DND-41 (cell line): Measurements from ENCODE around the gene SVBP.
"Not testable (repeated sequence)": the region's sequence is repeated elsewhere in the genome, so short reads cannot be mapped to it uniquely, and the experiment has no call there.

Experiments
- ATAC-seq: fragments of 200-7000 bp; cut with Tn5 transposase; 3 replicates; pipeline ENCODE4 v1.9.1; 2021; ENCODE audit warnings: low read depth; ENCODE audit not compliant: insufficient read depth
- DNase-seq: peaks from one replicate; pipeline ENCODE4 v3.0.0-alpha.2; 2020
- H2AFZ ChIP-seq: 2 replicates; pipeline ENCODE4 v1.6.0; 2012; ENCODE audit warnings: low read depth, low read length
- H3K27ac ChIP-seq: 2 replicates; pipeline ENCODE4 v1.5.1; 2012; ENCODE audit warnings: low read length, inconsistent platforms
- H3K27me3 ChIP-seq: fragments of 200-600 bp; sonication (generic); 2 replicates; pipeline ENCODE4 v1.6.0; 2012; ENCODE audit warnings: low read length, mild to moderate bottlenecking, inconsistent platforms; ENCODE audit not compliant: insufficient read depth, poor library complexity
- H3K36me3 ChIP-seq: 2 replicates; pipeline ENCODE4 v1.5.1; 2012; ENCODE audit warnings: low read length, inconsistent platforms; ENCODE audit not compliant: insufficient read depth
- H3K4me1 ChIP-seq: 2 replicates; pipeline ENCODE4 v1.5.1; 2012; ENCODE audit warnings: mild to moderate bottlenecking, low read length; ENCODE audit not compliant: insufficient read depth
- H3K4me2 ChIP-seq: 2 replicates; pipeline ENCODE4 v1.6.0; 2012; ENCODE audit warnings: mild to moderate bottlenecking, moderate library complexity, low read length, inconsistent platforms; ENCODE audit not compliant: insufficient read depth
- H3K4me3 ChIP-seq, 2 experiments: fragments of 200-600 bp in 1 of 2; shearing (Covaris generic) in 1 of 2; 2 replicates each; pipeline ENCODE4 v1.5.1; 2012 to 2016; ENCODE audit warnings: inconsistent platforms in 2 of 2, low read length in 2 of 2, mild to moderate bottlenecking in 2 of 2, low read depth in 1 of 2, moderate library complexity in 1 of 2
- H3K79me2 ChIP-seq: 2 replicates; pipeline ENCODE4 v1.6.0; 2012; ENCODE audit warnings: low read length, inconsistent platforms; ENCODE audit not compliant: insufficient read depth
- H3K9ac ChIP-seq: 2 replicates; pipeline ENCODE4 v1.6.0; 2012; ENCODE audit warnings: low read depth, mild to moderate bottlenecking, inconsistent platforms, low read length, moderate library complexity
- H3K9me3 ChIP-seq: 2 replicates; pipeline ENCODE4 v1.5.1; 2012; ENCODE audit warnings: low read length, moderate library complexity, mild to moderate bottlenecking, inconsistent platforms; ENCODE audit not compliant: insufficient read depth, severe bottlenecking
- H4K20me1 ChIP-seq: 2 replicates; pipeline ENCODE4 v1.6.0; 2012; ENCODE audit warnings: low read length; ENCODE audit not compliant: insufficient read depth
- EZH2 ChIP-seq: IDR thresholded peaks from 3 replicates; pipeline ENCODE4 v1.6.1; 2012; ENCODE audit warnings: borderline replicate concordance, low read depth, mild to moderate bottlenecking, moderate library complexity, low read length, inconsistent platforms; ENCODE audit not compliant: severe bottlenecking
- TF ChIP-seq, protein P1 (sequence below): IDR thresholded peaks from 2 replicates; pipeline ENCODE4 v1.5.1; 2012; ENCODE audit warnings: borderline replicate concordance, low read length, moderate library complexity, mild to moderate bottlenecking; ENCODE audit not compliant: poor library complexity, severe bottlenecking; ENCODE audit errors: extremely low read depth

SVBP gene

GRCh38 chr1:42815941-42816584 lies 1.1 kb downstream of the SVBP start:
- Histone ChIP-seq H3K4me2 (peak overlapping the region; percentile 94), H3K9me3 (no peaks in the 10 kb centered on the region), H3K4me3 (peak overlapping the region; percentile 55 to 94), H4K20me1 (no peaks in the 10 kb centered on the region), H3K9ac (peak overlapping the region; percentile 93), H3K4me1 (peaks cover 24% of the 10 kb centered on the region), H3K27ac (peak overlapping the region; percentile 99), H3K79me2 (0 out of 2 replicates have a peak, but pooled peaks cover 6% of the 10 kb centered on the region), H3K36me3 (no peaks in the 10 kb centered on the region; the same call in 1 of the 2 replicates), H3K27me3 (no peaks in the 10 kb centered on the region), H2AFZ (peak overlapping the region; percentile 90)
- TF ChIP-seq, protein P1, sequence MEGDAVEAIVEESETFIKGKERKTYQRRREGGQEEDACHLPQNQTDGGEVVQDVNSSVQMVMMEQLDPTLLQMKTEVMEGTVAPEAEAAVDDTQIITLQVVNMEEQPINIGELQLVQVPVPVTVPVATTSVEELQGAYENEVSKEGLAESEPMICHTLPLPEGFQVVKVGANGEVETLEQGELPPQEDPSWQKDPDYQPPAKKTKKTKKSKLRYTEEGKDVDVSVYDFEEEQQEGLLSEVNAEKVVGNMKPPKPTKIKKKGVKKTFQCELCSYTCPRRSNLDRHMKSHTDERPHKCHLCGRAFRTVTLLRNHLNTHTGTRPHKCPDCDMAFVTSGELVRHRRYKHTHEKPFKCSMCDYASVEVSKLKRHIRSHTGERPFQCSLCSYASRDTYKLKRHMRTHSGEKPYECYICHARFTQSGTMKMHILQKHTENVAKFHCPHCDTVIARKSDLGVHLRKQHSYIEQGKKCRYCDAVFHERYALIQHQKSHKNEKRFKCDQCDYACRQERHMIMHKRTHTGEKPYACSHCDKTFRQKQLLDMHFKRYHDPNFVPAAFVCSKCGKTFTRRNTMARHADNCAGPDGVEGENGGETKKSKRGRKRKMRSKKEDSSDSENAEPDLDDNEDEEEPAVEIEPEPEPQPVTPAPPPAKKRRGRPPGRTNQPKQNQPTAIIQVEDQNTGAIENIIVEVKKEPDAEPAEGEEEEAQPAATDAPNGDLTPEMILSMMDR, result no peak
- TF ChIP-seq EZH2, result no peak
- ATAC-seq (0 out of 3 replicates have a peak, but pooled peaks have one; percentile 1), DNase-seq (peak; percentile 12)

DNA sequence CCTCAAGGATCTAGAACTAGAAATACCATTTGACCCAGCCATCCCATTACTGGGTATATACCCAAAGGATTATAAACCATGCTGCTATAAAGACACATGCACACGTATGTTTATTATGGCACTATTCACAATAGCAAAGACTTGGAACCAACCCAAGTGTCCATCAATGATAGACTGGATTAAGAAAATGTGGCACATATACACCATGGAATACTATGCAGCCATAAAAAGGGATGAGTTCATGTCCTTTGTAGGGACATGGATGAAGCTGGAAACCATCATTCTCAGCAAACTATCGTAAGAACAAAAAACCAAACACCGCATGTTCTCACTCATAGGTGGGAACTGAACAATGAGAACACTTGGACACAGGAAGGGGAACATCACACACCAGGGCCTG lies 2.4 kb downstream of the SVBP start:
- peaks cover 24% of the 10 kb centered on the region for H3K4me1 ChIP-seq
- H3K79me2 ChIP-seq, H2AFZ ChIP-seq, H3K9me3 ChIP-seq, DNase-seq, H3K27me3 ChIP-seq, H3K9ac ChIP-seq, ATAC-seq, H4K20me1 ChIP-seq, H3K4me2 ChIP-seq, H3K27ac ChIP-seq, H3K36me3 ChIP-seq, H3K4me3 ChIP-seq: not testable (repeated sequence)

- Histone ChIP-seq H3K79me2 (no peaks in the 10 kb centered on the region), H3K9me3 (no peaks in the 10 kb centered on the region), H3K27me3 (no peaks in the 10 kb centered on the region), H4K20me1 (no peaks in the 10 kb centered on the region), H3K27ac (no peak overlapping the region), H3K4me1 (no peaks in the 10 kb centered on the region), H3K36me3 (peaks cover 12% of the 10 kb centered on the region), H2AFZ (no peak overlapping the region), H3K4me3 (no peak overlapping the region), H3K4me2 (no peak overlapping the region), H3K9ac (no peak overlapping the region)
- DNase-seq (no peak), ATAC-seq (no peak)
- TF ChIP-seq, protein P1, result no peak
- no peak for TF ChIP-seq EZH2
Measured at GRCh38 chr1:42807056-42807668, 10.0 kb downstream of the SVBP start.

GRCh38 chr1:42806593-42806992 lies 10.6 kb downstream of the SVBP start:
- peaks cover 12% of the 10 kb centered on the region for H3K36me3 ChIP-seq
- no peaks in the 10 kb centered on the region for H3K4me1 ChIP-seq
- TF ChIP-seq, protein P1, result no peak
- TF ChIP-seq EZH2, result no peak
- H3K4me2 ChIP-seq, result no peak overlapping the region
- no peak overlapping the region for H3K27ac ChIP-seq
- H3K27me3 ChIP-seq, result no peaks in the 10 kb centered on the region
- H3K79me2 ChIP-seq, result no peaks in the 10 kb centered on the region
- no peak overlapping the region for H3K9ac ChIP-seq
- no peak overlapping the region for H3K4me3 ChIP-seq
- no peak overlapping the region for H2AFZ ChIP-seq
- H4K20me1 ChIP-seq, result no peaks in the 10 kb centered on the region
- DNase-seq (no peak), ATAC-seq (no peak)
- H3K9me3 ChIP-seq, result no peaks in the 10 kb centered on the region
